ENCODE data around the gene INF2. TPM values are rescaled to one million over a fixed set of nuclear protein-coding genes. Genes with fewer than 3 reads are reported as not detected.
A peak's percentile ranks its signal among the peaks of the same experiment; 100 is the strongest.

INF2 gene
- total RNA-seq, 2 donors from 2014 or later: 44.4 to 44.7 TPM

- DNase-seq (no peak), ATAC-seq (peak in 1 of 2 donors; percentile 53)
- intact Hi-C loops (cut with DNase I): loop anchor here (5.0 kb wide), 2 partner anchors 42 to 57 kb away; no protein-coding TSS in a partner anchor
Observed at GRCh38 chr14:104709387-104710039, 20.1 kb downstream of the INF2 start.

GRCh38 chr14:104710071-104710735, 20.8 kb downstream of the INF2 start:
- ATAC-seq: no peak
- intact Hi-C loops (cut with DNase I): no loop called here
- DNase-seq: no peak

GRCh38 chr14:104712881-104713734, 23.7 kb downstream of the INF2 start:
- DNase-seq (no peak), ATAC-seq (no peak)
- intact Hi-C loops (cut with DNase I): no loop called here

- intact Hi-C loops (cut with DNase I): no loop called here
- no peak for ATAC-seq
Observed at GRCh38 chr14:104714066-104714465, 24.6 kb downstream of the INF2 start.

GRCh38 chr14:104714681-104715080, 25.3 kb downstream of the INF2 start:
- ATAC-seq: no peak
- DNase-seq: no peak
- intact Hi-C loops (cut with DNase I): no loop called here

More at GRCh38 chr14:104714066-104714465, 24.6 kb downstream of the INF2 start:
- DNase-seq: no peak

- intact Hi-C loops (cut with DNase I): no loop called here
- no peak for DNase-seq
- ATAC-seq: no peak
Observed at GRCh38 chr14:104715416-104715815, 26.0 kb downstream of the INF2 start.

GRCh38 chr14:104715871-104716270, 26.5 kb downstream of the INF2 start:
- intact Hi-C loops (cut with DNase I): no loop called here
- ATAC-seq: no peak

GRCh38 chr14:104717137-104717536, 27.7 kb downstream of the INF2 start:
- DNase-seq: no peak
- ATAC-seq: no peak
- intact Hi-C loops (cut with DNase I): no loop called here

More at GRCh38 chr14:104715871-104716270, 26.5 kb downstream of the INF2 start:
- no peak for DNase-seq

- DNase-seq: no peak
- intact Hi-C loops (cut with DNase I): no loop called here
- ATAC-seq: no peak
Observed at GRCh38 chr14:104717646-104718045, 28.2 kb downstream of the INF2 start.

GRCh38 chr14:104718147-104718546, 28.7 kb downstream of the INF2 start:
- ATAC-seq (no peak), DNase-seq (no peak)
- intact Hi-C loops (cut with DNase I): no loop called here

GRCh38 chr14:104718871-104719270, 29.5 kb downstream of the INF2 start:
- DNase-seq (no peak), ATAC-seq (no peak)
- intact Hi-C loops (cut with DNase I): no loop called here

- intact Hi-C loops (cut with DNase I): no loop called here
- DNase-seq (no peak), ATAC-seq (no peak)
Observed at GRCh38 chr14:104719343-104719742, 29.9 kb downstream of the INF2 start.

- peak; percentile 4 to 14 for ATAC-seq
- intact Hi-C loops (cut with DNase I): no loop called here
- peak; percentile 73 for DNase-seq
Observed at GRCh38 chr14:104721505-104722431, 32.4 kb downstream of the INF2 start.

- intact Hi-C loops (cut with DNase I): no loop called here
- ATAC-seq (no peak), DNase-seq (no peak)
Observed at GRCh38 chr14:104722938-104723650, 33.7 kb downstream of the INF2 start.

- intact Hi-C loops (cut with DNase I): no loop called here
- peak; percentile 83 for DNase-seq
Observed at GRCh38 chr14:104723651-104724406, 34.4 kb downstream of the INF2 start, which contains the start of gene ADSS1. ADSS1 (plus strand) TSS chr14:104724229; CDS start chr14:104724271, 42 bp downstream.

GRCh38 chr14:104724407-104724980, 35.1 kb downstream of the INF2 start:
- ATAC-seq: peak; percentile 17 to 39
- intact Hi-C loops (cut with DNase I): no loop called here
- DNase-seq: peak; percentile 78

More at GRCh38 chr14:104723651-104724406, 34.4 kb downstream of the INF2 start, which contains the start of gene ADSS1:
- ATAC-seq: peak; percentile 72
